Karpas-422 (cell line): ENCODE data around the gene PWWP2B. TPM values are rescaled to one million over a fixed set of nuclear protein-coding genes. Genes with fewer than 3 reads are reported as not detected.
A peak's percentile ranks its signal among the peaks of the same experiment; 100 is the strongest.

Experiments used
- DNase-seq: peaks from one replicate; pipeline ENCODE4 v3.0.0-alpha.2; 2015
- H2AFZ ChIP-seq: fragments of 200-600 bp; sonication (generic); 2 replicates; pipeline ENCODE4 v1.6.1; 2014; ENCODE audit warnings: antibody characterized with exemption, low read length, mixed read lengths
- H3K27ac ChIP-seq: fragments of 200-600 bp; sonication (generic); 2 replicates; pipeline ENCODE4 v1.5.1; 2014; ENCODE audit warnings: mild to moderate bottlenecking, low read length, moderate library complexity
- H3K27me3 ChIP-seq: fragments of 200-600 bp; sonication (generic); 2 replicates; pipeline ENCODE4 v1.6.1; 2014; ENCODE audit warnings: low read length, mixed read lengths
- H3K36me3 ChIP-seq: fragments of 200-600 bp; sonication (generic); 2 replicates; pipeline ENCODE4 v1.6.1; 2014; ENCODE audit warnings: low read length, mixed read lengths; ENCODE audit not compliant: insufficient read depth
- H3K4me1 ChIP-seq: fragments of 200-600 bp; sonication (generic); 2 replicates; pipeline ENCODE4 v1.6.1; 2014; ENCODE audit warnings: mild to moderate bottlenecking, low read length, mixed read lengths
- H3K4me2 ChIP-seq: fragments of 200-600 bp; sonication (generic); 2 replicates; pipeline ENCODE4 v1.6.1; 2014; ENCODE audit warnings: low read length, low read depth, mild to moderate bottlenecking; ENCODE audit not compliant: poor library complexity, severe bottlenecking
- H3K4me3 ChIP-seq: fragments of 200-600 bp; sonication (generic); 2 replicates; pipeline ENCODE4 v1.5.1; 2014; ENCODE audit warnings: mild to moderate bottlenecking, antibody characterized with exemption, low read length, mixed read lengths
- H3K79me2 ChIP-seq: fragments of 200-600 bp; sonication (generic); 2 replicates; pipeline ENCODE4 v1.6.1; 2014; ENCODE audit warnings: mild to moderate bottlenecking, low read length, mixed read lengths
- H3K9ac ChIP-seq: fragments of 200-600 bp; sonication (generic); 2 replicates; pipeline ENCODE4 v1.6.0; 2014; ENCODE audit warnings: low read length
- H3K9me2 ChIP-seq: fragments of 200-600 bp; sonication (generic), shearing (Covaris generic); replicated peaks from 2 replicates; pipeline ENCODE4 v1.6.0; 2014; ENCODE audit warnings: mild to moderate bottlenecking, low read length, moderate library complexity; ENCODE audit not compliant: insufficient read depth
- H3K9me3 ChIP-seq: fragments of 300-700, 200-600 bp; sonication (generic); 2 replicates; pipeline ENCODE4 v1.6.1; 2014; ENCODE audit warnings: low read length, mixed read lengths
- H4K20me1 ChIP-seq: fragments of 200-600 bp; sonication (generic); 2 replicates; pipeline ENCODE4 v1.6.1; 2014; ENCODE audit warnings: mild to moderate bottlenecking, antibody characterized with exemption, low read length, low read depth; ENCODE audit not compliant: insufficient read depth
- total RNA-seq: library from RNA; depleted of rRNA; stranded (reverse); fragments of >200 nt; shearing (Covaris generic); gene quantifications from 2 replicates; pipeline ENCODE4 v1.2.3, GENCODE V29; 2014; ENCODE audit warnings: low replicate concordance

The PWWP2B gene
- total RNA-seq, 1 experiment from 2014 or later: 1.4 TPM

DNA sequence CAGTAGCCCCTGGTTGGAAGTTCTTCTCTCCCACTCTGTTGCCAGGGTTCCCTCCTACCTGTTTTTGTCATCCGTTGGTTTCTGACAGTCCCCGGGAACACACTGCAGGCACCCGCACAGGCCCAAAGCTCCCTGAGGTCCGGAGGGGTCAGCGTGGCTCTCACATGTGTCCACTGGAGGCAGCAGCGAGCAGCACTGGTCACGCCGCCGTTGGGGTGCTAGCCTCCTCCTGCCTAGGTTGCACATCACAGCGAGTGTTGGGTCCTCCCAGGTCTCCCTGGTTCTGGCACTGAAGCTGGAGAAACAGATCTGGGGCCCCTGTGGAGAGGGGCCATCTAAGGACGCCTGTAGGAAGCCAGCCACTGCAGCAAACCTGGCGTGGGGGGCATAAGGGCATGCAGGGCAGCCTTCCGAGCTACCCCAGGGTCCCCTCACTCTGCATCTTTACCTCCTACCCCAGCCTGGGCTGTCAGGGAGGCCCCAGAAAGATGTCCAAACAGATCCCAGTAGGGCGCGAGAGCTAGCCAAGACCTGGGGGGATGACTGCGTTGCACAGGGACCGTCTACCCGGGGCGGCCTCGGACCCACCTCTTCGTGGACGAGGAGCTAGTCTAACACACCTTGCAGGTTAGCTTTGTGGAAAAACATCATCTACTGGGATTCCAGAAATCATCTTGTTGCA, 36.1 kb upstream of the PWWP2B start:
- Histone ChIP-seq H3K4me3 (no peak overlapping the region), H2AFZ (no peak overlapping the region), H3K4me1 (no peaks in the 10 kb centered on the region), H3K27me3 (no peaks in the 10 kb centered on the region), H4K20me1 (no peaks in the 10 kb centered on the region), H3K9ac (no peak overlapping the region), H3K27ac (no peak overlapping the region), H3K9me2 (no peaks in the 10 kb centered on the region), H3K36me3 (no peaks in the 10 kb centered on the region), H3K9me3 (no peaks in the 10 kb centered on the region), H3K4me2 (no peak overlapping the region), H3K79me2 (no peaks in the 10 kb centered on the region)
- peak; percentile 52 for DNase-seq

DNA sequence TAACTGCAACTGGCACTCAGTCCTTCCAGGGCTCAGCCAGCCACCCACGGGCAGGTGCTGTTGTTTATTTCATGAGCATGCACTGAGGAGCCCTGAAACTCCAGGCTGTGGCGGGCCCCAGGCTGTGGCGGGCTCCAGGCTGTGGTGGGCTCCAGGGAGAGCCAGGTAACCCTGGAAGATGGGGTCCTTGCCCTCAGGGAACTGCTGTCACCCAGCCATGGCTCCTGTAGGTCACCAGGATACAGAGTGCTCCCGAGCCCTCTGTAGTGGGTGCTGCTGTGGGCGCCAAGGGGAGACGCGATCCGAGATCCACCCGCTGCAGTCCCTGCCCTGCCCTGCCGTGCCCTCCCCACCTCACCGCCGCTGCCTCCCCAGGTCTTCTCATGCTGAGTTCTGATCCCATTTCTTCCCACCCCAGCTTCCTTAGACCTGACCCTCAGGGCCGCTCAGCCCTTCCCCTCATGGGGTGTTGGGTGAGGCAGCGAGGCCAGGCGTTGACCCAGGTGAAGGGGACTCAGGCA, 35.4 kb upstream of the PWWP2B start:
- H3K4me3 ChIP-seq: no peak overlapping the region
- H3K4me2 ChIP-seq: no peak overlapping the region
- H3K9me2 ChIP-seq: no peaks in the 10 kb centered on the region
- H3K9ac ChIP-seq: no peak overlapping the region
- no peak overlapping the region for H3K27ac ChIP-seq
- H3K9me3 ChIP-seq: no peaks in the 10 kb centered on the region
- no peaks in the 10 kb centered on the region for H3K4me1 ChIP-seq
- no peaks in the 10 kb centered on the region for H3K79me2 ChIP-seq
- DNase-seq: no peak
- H3K27me3 ChIP-seq: no peaks in the 10 kb centered on the region
- no peak overlapping the region for H2AFZ ChIP-seq
- H4K20me1 ChIP-seq: no peaks in the 10 kb centered on the region
- H3K36me3 ChIP-seq: no peaks in the 10 kb centered on the region

DNA sequence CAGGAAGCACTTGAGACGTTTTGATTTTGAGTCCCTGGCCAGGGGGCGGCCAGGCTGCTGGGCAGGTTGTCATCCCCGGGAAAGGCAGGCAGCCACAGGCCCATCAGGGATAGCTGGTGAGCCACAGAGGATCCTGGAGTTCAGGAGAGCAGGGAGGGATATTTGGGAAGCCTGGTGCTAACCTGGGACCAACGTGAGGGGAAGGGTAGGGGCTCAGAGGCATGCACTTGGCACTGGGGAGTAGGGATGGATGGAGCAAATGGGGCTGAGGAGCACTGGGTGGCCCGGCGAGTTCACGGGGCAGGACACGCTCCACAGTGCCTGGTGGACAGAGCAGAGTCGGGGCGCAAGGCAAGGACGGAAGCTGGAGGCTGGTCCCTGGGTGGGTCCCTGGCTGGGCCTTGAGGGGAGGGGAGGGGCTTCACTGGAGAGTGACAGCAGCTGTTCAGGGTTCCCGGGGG, 34.8 kb upstream of the PWWP2B start:
- H3K4me3 ChIP-seq: no peak overlapping the region
- H3K4me1 ChIP-seq: no peaks in the 10 kb centered on the region
- no peaks in the 10 kb centered on the region for H4K20me1 ChIP-seq
- H3K9me3 ChIP-seq: no peaks in the 10 kb centered on the region
- H3K9ac ChIP-seq: no peak overlapping the region
- H2AFZ ChIP-seq: no peak overlapping the region
- H3K27me3 ChIP-seq: no peaks in the 10 kb centered on the region
- DNase-seq: no peak
- no peak overlapping the region for H3K4me2 ChIP-seq
- H3K79me2 ChIP-seq: no peaks in the 10 kb centered on the region
- no peaks in the 10 kb centered on the region for H3K9me2 ChIP-seq
- H3K27ac ChIP-seq: no peak overlapping the region
- H3K36me3 ChIP-seq: no peaks in the 10 kb centered on the region

DNA sequence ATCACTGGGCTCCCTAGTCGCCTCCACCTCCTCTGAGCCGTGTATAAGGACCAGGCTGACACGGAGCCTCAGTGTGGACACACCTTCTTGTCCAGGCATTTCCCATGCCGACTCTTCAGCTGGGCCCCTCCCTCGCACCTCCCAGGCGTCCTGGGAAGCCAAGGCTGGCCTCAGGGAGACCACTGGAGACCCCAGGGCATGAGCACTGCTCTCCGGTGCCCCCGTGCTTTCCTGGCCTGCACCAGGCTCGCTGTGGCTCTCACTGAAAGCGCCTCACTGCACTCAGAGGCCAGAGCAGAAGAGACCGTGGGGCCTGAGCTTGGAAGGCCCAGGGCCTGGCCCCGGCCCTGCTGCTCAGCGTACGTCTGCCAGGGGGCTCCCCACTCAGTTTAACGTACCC, 33.6 kb upstream of the PWWP2B start:
- Histone ChIP-seq H3K4me3 (no peak overlapping the region), H4K20me1 (no peaks in the 10 kb centered on the region), H3K27ac (no peak overlapping the region), H3K9me2 (no peaks in the 10 kb centered on the region), H3K9me3 (no peaks in the 10 kb centered on the region), H3K9ac (no peak overlapping the region), H3K4me1 (no peaks in the 10 kb centered on the region), H3K36me3 (no peaks in the 10 kb centered on the region), H3K4me2 (no peak overlapping the region), H3K79me2 (no peaks in the 10 kb centered on the region), H2AFZ (no peak overlapping the region), H3K27me3 (no peaks in the 10 kb centered on the region)
- no peak for DNase-seq

DNA sequence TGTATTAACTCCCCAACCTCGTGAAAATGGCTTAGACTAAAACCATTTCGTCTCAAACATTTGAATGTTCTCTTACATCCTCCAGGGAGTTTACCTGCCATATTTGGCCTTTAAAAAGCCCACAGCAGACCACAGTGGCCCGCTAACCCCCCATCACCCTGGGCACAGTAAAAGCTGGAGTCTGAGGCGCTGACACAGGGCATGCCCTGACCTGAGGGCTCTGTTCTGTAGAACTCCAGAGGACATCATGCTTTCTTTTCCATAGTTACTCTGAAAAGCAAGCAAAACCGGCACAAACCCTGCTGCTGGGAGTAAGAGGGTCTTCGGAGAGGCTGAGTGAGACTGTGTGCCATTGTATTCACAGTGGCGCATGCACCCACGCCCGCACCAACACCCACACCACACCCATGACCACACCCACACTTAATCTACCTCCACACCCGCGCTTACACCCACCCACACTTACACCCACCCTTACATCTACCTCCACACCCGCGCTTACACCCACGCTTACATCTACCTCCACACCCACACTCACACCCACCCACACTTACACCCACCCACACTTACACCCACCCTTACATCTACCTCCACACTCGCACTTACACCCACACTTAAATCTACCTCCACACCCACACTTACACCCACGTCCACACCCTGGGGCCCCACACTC, 32.9 kb upstream of the PWWP2B start:
- no peaks in the 10 kb centered on the region for H3K4me1 ChIP-seq
- H4K20me1 ChIP-seq: no peaks in the 10 kb centered on the region
- no peak overlapping the region for H3K27ac ChIP-seq
- no peaks in the 10 kb centered on the region for H3K27me3 ChIP-seq
- peak; percentile 53 for DNase-seq
- no peak overlapping the region for H3K9ac ChIP-seq
- H3K9me3 ChIP-seq: no peaks in the 10 kb centered on the region
- no peak overlapping the region for H2AFZ ChIP-seq
- H3K4me2 ChIP-seq: no peak overlapping the region
- no peak overlapping the region for H3K4me3 ChIP-seq
- H3K79me2 ChIP-seq: no peaks in the 10 kb centered on the region
- H3K9me2 ChIP-seq: no peaks in the 10 kb centered on the region
- H3K36me3 ChIP-seq: no peaks in the 10 kb centered on the region

DNA sequence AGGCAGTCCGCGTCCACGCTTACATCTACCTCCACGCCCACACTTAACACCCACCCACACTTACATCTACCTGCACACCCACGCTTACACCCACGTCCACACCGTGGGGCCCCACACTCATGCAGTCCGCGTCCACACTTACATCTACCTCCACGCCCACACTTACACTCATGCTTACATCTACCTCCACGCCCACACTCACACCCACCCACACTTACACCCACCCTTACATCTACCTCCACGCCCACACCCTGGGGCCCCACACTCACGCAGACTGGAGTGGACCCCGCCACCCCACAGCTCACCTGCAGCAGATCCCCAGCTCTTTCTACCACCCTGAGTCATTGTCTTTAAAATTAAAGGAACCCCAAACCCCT, 32.4 kb upstream of the PWWP2B start:
- Histone ChIP-seq H3K9ac (no peak overlapping the region), H4K20me1 (no peaks in the 10 kb centered on the region), H3K9me3 (no peaks in the 10 kb centered on the region), H2AFZ (no peak overlapping the region), H3K79me2 (no peaks in the 10 kb centered on the region), H3K4me1 (no peaks in the 10 kb centered on the region), H3K9me2 (no peaks in the 10 kb centered on the region), H3K27me3 (no peaks in the 10 kb centered on the region), H3K27ac (no peak overlapping the region), H3K4me3 (no peak overlapping the region), H3K4me2 (no peak overlapping the region), H3K36me3 (no peaks in the 10 kb centered on the region)
- no peak for DNase-seq

DNA sequence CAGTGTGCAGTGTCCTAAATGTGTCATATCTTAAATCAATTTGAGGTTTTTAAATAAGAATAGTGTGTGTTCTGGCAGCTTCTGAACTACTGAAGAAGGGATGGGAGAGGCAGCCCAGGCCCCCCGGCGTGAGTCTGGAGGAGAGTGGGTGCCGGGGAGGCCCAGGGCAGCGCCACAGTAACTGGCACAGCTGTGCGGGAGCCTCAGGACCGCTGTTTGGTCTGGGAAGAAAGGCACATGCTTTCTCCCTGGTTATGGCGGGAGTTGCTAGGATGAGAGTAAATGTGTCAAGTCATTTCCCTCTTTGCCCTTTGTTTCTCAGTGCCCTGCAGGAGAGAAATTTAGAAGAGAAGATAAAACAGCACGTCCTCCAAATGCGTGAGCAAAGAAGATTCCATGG, 31.9 kb upstream of the PWWP2B start:
- Histone ChIP-seq H3K4me1 (no peaks in the 10 kb centered on the region), H3K4me3 (no peak overlapping the region), H3K27ac (no peak overlapping the region), H3K79me2 (no peaks in the 10 kb centered on the region), H3K36me3 (no peaks in the 10 kb centered on the region), H3K9me3 (no peaks in the 10 kb centered on the region), H3K4me2 (no peak overlapping the region), H3K9me2 (no peaks in the 10 kb centered on the region), H4K20me1 (no peaks in the 10 kb centered on the region), H2AFZ (no peak overlapping the region), H3K27me3 (no peaks in the 10 kb centered on the region), H3K9ac (no peak overlapping the region)
- no peak for DNase-seq

DNA sequence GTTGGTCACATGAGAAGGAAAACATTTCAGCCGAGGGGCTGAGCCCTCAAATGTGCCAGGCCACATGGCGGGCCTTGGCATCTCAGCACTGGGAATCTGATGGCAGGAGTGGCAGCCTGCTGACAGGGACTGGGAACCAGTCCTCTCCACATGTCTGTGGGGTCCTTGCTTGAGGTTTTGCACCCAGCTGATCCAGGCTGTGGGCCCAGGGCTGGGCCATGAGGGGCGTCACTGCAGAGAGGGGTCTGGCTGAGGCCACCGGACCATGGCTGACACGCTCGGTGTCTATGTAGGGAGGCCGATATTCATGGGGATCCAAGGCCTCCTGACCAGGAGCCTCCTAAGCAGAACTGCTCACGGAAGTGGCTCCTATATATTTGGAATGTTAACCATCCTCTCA, 31.0 kb upstream of the PWWP2B start:
- H3K9ac ChIP-seq: no peak overlapping the region
- no peak overlapping the region for H3K4me3 ChIP-seq
- no peaks in the 10 kb centered on the region for H3K4me1 ChIP-seq
- DNase-seq: no peak
- no peak overlapping the region for H2AFZ ChIP-seq
- H3K9me3 ChIP-seq: no peaks in the 10 kb centered on the region
- H3K36me3 ChIP-seq: no peaks in the 10 kb centered on the region
- H4K20me1 ChIP-seq: no peaks in the 10 kb centered on the region
- no peak overlapping the region for H3K27ac ChIP-seq
- no peak overlapping the region for H3K4me2 ChIP-seq
- H3K9me2 ChIP-seq: no peaks in the 10 kb centered on the region
- no peaks in the 10 kb centered on the region for H3K27me3 ChIP-seq
- H3K79me2 ChIP-seq: no peaks in the 10 kb centered on the region
